GM18519 (cell line): ENCODE measurements around the gene ITGA3.
"Not testable (repeated sequence)": the region's sequence is repeated elsewhere in the genome, so short reads cannot be mapped to it uniquely, and the experiment has no call there.

Experiments
- ATAC-seq: cut with Tn5 transposase; IDR thresholded peaks from one replicate; pipeline ENCODE4 v1.9.1; 2021; ENCODE audit warnings: mild to moderate bottlenecking, moderate library complexity; ENCODE audit not compliant: unreplicated experiment, low FRiP score

Gene ITGA3

DNA sequence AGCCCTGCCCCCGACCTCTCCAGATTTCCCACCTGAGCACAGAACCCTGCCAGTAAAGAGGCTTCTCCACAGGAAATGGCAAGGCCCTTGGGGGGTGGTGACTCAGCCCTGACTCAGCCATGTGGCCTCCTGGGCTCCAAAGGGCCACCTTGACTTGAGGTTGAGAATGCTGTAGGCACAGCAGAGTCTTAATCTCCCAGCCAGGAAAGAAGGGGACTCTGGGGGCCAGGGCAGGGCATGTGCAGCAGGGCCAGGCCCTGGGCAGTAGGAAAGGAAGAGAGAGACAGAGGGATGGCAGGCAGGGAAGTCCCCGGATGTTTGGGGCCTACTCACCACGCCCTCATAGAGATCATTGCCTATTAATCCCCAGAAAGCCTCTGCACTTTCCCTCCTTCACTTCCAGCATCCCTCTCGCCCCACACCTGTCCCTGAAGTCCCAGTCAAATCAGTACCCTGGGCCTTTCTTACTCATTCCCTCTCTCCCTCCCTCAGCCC is 4.8 kb upstream of the ITGA3 start:
- no peak for ATAC-seq

DNA sequence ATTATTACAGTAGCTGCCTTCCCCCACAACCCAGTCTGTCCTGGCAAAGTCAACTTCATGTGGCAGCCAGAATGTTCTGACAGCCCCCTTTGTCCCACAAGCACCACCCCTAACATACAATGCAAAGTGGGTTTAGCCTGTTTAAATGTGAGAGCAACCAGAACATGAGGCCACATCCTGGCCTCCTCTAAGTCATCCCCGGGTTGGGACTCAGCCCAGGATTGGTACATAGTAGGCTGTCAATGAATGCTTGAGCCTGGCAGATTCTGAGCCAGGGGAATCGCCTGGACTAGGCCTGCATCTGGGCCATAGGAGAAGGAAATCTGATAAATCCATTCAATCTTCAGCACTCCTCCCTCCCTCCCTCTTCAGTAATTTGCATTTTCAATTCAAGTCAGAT is 4.3 kb upstream of the ITGA3 start:
- ATAC-seq: no peak

- ATAC-seq: no peak
These were observed 3.6 kb upstream of the ITGA3 start for GRCh38 chr17:50052241-50052796.

- no peak for ATAC-seq
These were observed 2.9 kb upstream of the ITGA3 start for GRCh38 chr17:50052822-50053653.

DNA sequence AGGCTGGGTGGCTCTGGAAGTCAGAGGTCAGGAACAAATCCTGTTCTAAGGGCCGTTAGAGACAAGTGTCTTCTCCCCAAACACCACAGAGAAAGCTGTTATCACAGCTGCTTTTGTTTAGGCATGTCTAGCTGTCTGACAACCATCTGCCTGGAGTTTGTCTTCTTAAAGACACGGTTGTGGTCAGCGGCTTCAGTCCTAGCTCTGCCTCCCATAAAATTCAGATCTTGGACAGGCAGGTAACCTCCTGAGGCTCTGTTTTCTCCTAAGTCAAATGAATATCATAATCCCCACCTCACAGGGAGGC is 2.3 kb upstream of the ITGA3 start:
- ATAC-seq: no peak

DNA sequence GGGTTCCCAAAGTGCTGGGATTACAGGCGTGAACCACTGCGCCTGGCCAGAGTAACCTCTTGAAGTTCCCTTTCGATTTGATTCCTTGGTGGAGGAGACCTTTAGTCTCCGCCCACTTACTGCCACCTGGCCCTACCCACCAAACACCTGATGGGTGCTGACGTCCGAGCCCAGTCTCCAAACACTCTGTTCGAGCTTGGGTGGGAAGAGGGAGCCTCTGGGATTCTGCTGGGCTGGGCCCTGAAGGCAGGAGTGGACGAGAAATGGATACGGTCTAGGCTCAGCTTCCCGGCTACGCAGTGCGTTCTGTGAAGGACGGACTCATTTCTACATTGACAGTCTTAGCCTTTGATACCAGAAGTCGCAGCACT is 870 bp upstream of the ITGA3 start:
- ATAC-seq: no peak

- no peak for ATAC-seq
These were observed 479 bp downstream of the ITGA3 start for GRCh38 chr17:50056217-50056960.

- no peak for ATAC-seq
These were observed 1.0 kb downstream of the ITGA3 start for GRCh38 chr17:50056961-50057330.

GRCh38 chr17:50057521-50057991 is 1.6 kb downstream of the ITGA3 start:
- ATAC-seq: no peak

- no peak for ATAC-seq
These were observed 2.5 kb downstream of the ITGA3 start for GRCh38 chr17:50058296-50058953.

- ATAC-seq: no peak
These were observed 3.3 kb downstream of the ITGA3 start for GRCh38 chr17:50059256-50059655.

DNA sequence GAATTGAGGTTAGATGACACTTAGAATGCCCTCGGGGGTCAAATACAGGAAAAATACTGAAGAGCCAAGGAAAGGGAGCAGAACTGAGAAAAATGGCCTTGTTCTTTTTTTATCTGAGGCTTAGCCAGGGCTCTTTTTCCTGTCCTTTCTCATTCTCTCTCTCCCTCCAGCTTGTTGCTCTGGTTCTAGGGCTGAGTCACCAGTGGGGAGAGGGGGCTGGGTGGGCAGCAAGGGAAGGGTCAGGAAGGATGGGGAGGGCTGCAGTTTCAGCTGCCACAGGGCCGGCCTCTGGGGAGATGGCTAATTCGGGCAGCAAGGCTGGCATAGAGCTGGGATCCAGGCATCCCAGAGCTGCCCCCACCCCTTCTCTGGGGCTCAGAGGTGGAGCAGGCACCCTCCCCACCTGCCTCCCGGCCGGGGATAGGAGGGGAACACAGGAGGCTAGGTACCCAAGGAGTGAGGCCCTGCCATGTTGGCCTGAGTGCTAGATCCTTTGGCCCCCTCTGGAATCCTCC is 3.9 kb downstream of the ITGA3 start:
- ATAC-seq: no peak

- ATAC-seq: no peak
These were observed 5.2 kb downstream of the ITGA3 start for GRCh38 chr17:50060951-50061712.

GRCh38 chr17:50061713-50062045 is 5.8 kb downstream of the ITGA3 start:
- not testable (repeated sequence) for ATAC-seq

DNA sequence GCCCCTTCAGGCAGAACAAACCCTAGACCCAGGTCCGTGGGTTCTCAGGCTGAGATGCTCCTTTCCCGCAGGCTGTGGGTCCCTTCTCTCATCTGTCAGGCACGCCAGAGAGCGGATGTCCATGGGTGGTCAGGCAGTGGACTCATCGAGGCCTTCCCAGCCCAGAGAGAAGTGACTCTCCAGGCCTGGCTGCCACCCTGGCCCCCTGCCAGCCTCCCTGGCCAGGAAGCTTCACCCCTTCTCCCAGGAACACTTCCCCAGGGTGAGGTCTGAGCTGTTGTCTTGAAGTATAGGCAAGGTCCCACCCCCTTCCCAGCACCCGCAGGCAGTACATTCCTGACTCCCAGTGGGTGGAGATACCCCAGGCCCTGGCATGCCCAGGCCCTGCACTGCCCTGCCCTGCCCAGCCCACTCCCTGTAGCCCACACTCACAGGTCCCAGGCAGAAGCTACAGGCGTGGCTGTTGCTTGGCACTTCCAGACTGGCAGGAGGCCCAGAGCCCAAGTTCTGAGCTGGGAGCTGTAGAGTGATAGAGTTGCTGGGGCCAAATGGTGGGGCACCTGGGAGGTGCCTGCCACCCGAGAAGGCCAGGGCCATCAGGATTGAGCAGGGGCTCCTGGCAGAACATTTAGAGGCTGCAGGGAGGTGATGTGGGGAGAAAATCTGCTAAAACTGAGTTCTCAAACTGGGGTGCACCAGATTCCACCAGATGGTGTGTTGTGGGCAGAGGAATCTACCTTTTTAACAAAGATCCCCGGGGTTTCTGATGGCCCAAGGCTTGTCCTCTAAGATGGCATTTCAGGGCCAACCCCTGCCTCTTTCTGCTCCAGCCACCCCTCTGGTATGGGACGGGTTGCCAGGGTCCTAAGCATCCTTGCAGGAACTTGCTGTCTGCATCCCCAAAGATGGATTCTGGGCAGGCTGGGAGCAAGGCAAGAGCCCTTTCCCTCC is 6.7 kb downstream of the ITGA3 start:
- ATAC-seq: no peak

GRCh38 chr17:50063561-50064252 is 7.8 kb downstream of the ITGA3 start:
- ATAC-seq: no peak

- ATAC-seq: no peak
These were observed 8.5 kb downstream of the ITGA3 start for GRCh38 chr17:50064253-50065001.

- no peak for ATAC-seq
These were observed 9.1 kb downstream of the ITGA3 start for GRCh38 chr17:50065056-50065455.
